Spinal cord (tissue), 10 donors: ENCODE measurements around the gene SEPTIN8. TPM values are rescaled to one million over a fixed set of nuclear protein-coding genes. Genes with fewer than 3 reads are reported as not detected.

Source experiments
- DNase-seq, 6 donors: peaks; one replicate each; pipeline versions ENCODE4 v3.0.0 to v3.0.0-alpha.2; 2013 to 2015; ENCODE audit warnings: low spot score in 6 of 6, low read depth in 4 of 6
- H3K27ac ChIP-seq: one replicate; pipeline ENCODE4 v1.5.1; 2013; ENCODE audit warnings: low read depth, low read length, control low read depth
- H3K27me3 ChIP-seq: one replicate; pipeline ENCODE4 v1.6.1; 2013; ENCODE audit warnings: low read length; ENCODE audit not compliant: control insufficient read depth, insufficient read depth
- H3K36me3 ChIP-seq: one replicate; pipeline ENCODE4 v1.6.1; 2013; ENCODE audit warnings: low read length; ENCODE audit not compliant: control insufficient read depth, insufficient read depth
- H3K4me1 ChIP-seq: one replicate; pipeline ENCODE4 v1.6.1; 2013; ENCODE audit warnings: low read length; ENCODE audit not compliant: control insufficient read depth, insufficient read depth
- H3K4me3 ChIP-seq: one replicate; pipeline ENCODE4 v1.5.1; 2013; ENCODE audit warnings: low read depth, low read length, control low read depth
- H3K9me3 ChIP-seq: one replicate; pipeline ENCODE4 v1.6.1; 2013; ENCODE audit warnings: low read length; ENCODE audit not compliant: control insufficient read depth, insufficient read depth
- WGBS: methylation state at CpG from one replicate; pipeline ENCODE4 v1.1.5; 2013; ENCODE audit warnings: missing lambda C conversion rate; ENCODE audit not compliant: insufficient coverage; 5-methylcytosine and 5-hydroxymethylcytosine counted together
- polyA plus RNA-seq, 2 donors: library from polyadenylated mRNA; unstranded; fragments of 120-200 nt; gene quantifications; one replicate each; pipeline ENCODE4 v1.2.1, GENCODE V29; 2013; ENCODE audit not compliant: insufficient read length in 2 of 2
- total RNA-seq, 2 donors: library from RNA; depleted of rRNA in 1 of 2; stranded (reverse); fragments of 120-200 nt in 1 of 2; fragments of >200 nt in 1 of 2; gene quantifications; one replicate each; pipeline versions ENCODE4 v1.2.3 to v1.2.4, GENCODE V29; 2013 to 2014
- donor health status: healthy.

SEPTIN8 gene
- total and polyA plus RNA-seq, 4 donors, result 67.9 to 149 (median 107) TPM

DNA sequence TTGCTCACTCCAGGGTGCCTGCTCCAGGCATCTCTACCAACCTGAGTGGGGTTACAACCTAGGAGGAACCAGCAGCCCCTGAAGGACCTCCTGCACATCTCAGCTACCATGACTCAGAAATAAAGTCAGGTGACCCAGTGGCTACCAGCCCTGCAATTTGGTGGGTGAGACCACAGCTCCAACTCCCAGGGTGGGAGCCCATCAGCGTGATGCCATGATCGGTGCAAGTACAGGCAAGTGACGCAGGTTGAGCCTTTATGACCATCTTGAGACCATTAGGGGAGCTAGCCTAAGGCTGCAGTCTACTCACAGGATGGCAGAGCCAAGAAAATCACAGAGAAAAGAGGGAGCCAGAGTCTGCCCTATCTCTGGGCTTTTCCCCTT is 8.6 kb downstream of the SEPTIN8 start:
- Histone ChIP-seq H3K27ac (peak overlapping the region; percentile 75), H3K9me3 (no peaks in the 10 kb centered on the region), H3K4me1 (peaks cover 65% of the 10 kb centered on the region), H3K36me3 (peaks cover 41% of the 10 kb centered on the region), H3K4me3 (no peak overlapping the region), H3K27me3 (no peaks in the 10 kb centered on the region)
- 83% methylated on average over 3 of the region's 3 CpGs for WGBS
- no peak for DNase-seq

DNA sequence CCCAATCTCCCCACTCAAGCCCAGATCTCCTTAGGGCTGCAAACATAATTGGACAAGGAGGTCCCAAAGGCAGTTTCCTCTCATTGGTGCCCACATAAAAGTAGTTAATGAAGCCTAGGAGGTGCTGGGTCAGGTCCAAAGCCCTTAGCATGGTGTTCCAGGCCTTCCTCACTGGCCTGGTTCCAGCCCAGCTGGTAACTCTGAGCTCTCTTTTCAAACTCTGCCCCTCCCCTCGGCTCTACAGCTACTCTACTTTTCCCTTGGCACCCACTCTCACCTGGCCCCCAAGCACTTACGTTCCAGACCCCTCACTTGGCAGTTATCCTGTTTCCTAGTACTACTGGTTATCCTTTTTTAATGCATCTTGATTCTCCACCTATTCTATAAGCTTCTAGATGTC is 9.9 kb downstream of the SEPTIN8 start:
- 18% methylated on average over 1 of the region's 2 CpGs for WGBS
- DNase-seq, result peak in 3 of 6 donors; percentile 66 to 86 (median 67)
- peaks cover 52% of the 10 kb centered on the region for H3K4me1 ChIP-seq

DNA sequence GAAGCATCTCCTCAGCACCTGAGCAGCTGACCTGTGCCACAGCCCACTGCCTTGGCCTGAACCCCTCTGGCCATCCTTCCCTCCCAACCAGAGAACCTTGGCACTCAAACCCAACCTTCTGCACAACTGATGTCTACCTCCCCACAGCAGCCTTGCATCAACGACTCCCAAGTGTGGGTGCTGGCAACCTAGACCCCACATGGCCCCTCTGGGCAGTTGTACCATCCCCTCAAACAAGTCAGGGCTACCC is 10.3 kb downstream of the SEPTIN8 start:
- Histone ChIP-seq H3K27ac (peak overlapping the region; percentile 75), H3K36me3 (peaks cover 50% of the 10 kb centered on the region), H3K4me1 (peaks cover 50% of the 10 kb centered on the region), H3K9me3 (no peaks in the 10 kb centered on the region), H3K27me3 (no peaks in the 10 kb centered on the region), H3K4me3 (no peak overlapping the region)
- no peak for DNase-seq
- 93% methylated on average over 1 of the region's 1 CpG for WGBS

More for the DNA sequence above, 9.9 kb downstream of the SEPTIN8 start:
- Histone ChIP-seq H3K27me3 (no peaks in the 10 kb centered on the region), H3K36me3 (peaks cover 46% of the 10 kb centered on the region), H3K27ac (peak overlapping the region; percentile 75), H3K9me3 (no peaks in the 10 kb centered on the region), H3K4me3 (no peak overlapping the region)

DNA sequence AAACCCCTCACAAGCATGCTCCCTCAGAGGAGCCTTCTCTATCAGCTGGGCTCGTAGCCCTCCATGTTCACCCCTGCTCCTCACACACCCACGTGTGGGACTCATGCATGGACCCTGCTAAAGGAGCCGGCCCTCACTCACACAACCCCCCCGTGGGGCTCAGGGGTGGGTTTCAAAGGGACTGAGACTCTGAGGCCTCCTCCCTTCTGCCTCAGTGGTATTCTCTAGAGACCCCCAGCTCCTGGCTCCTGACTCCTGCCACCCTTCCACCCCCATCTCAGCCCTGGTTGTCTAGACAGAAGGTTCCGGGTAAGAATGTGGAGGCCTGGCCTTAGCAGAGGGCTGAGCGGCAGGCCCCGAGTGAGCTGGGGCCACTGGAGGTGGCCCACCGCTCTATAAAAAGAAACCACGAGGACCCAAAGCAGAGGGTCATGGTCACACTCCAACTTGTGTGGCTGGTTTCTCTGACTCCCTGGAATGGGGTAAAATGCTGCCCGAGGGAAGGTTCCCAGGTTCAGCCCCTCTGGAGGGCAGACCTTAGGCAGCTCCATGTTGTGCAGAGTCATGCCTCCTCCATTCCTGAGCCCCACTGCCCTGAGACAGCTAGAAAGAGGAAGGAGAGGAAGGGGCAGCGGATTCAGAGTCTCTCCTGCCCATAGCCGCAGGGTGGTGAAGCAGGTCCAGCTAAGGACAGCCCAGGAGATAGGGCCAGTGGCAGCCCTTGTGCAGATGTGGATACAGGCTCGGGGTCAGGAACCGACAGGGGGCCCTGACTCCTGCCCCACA is 10.8 kb downstream of the SEPTIN8 start:
- WGBS, result 97% methylated on average over 9 of the region's 14 CpGs
- H3K27ac ChIP-seq, result peak overlapping the region; percentile 75
- H3K27me3 ChIP-seq, result no peaks in the 10 kb centered on the region
- peaks cover 55% of the 10 kb centered on the region for H3K36me3 ChIP-seq
- H3K9me3 ChIP-seq, result no peaks in the 10 kb centered on the region
- no peak for DNase-seq
- no peak overlapping the region for H3K4me3 ChIP-seq
- H3K4me1 ChIP-seq, result peaks cover 45% of the 10 kb centered on the region

DNA sequence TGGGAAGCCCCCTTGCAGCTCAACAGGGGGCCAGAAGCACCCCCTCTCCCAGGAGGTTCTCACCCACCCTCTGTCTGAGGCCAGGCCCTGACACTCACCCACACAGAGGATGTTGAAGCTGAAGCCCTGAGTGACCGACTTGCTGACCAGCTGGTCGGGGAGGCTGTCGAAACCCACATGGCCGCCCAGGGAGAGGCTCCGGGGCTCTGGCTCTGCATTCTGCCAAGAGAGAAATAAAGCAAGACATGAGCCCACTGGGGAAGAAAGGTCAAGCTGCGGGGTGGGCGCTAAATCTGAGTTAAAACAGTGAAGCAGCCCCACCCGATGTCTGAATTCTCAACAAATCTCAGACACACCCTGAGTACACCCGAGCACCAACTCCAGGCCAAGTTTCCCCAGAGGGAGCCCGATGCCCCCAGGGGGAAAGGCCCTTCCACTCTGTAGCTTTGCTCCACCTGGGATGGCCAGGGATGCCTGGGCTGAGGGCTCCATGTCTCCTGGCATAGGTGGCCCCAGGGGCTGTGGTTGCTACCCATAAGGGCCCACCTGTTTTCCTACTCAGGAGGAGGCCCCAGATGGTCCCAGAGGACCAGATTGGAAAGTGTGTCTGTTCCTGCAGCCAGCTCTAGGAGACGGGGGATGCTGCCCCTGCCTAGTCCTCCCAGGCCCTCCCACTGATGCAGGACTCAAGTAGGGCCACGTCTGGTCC is 11.6 kb downstream of the SEPTIN8 start:
- H3K4me3 ChIP-seq, result no peak overlapping the region
- DNase-seq, result no peak
- no peak overlapping the region for H3K27ac ChIP-seq
- WGBS, result 94% methylated on average over 10 of the region's 12 CpGs
- peaks cover 63% of the 10 kb centered on the region for H3K36me3 ChIP-seq
- no peaks in the 10 kb centered on the region for H3K9me3 ChIP-seq
- H3K4me1 ChIP-seq, result peaks cover 37% of the 10 kb centered on the region
- no peaks in the 10 kb centered on the region for H3K27me3 ChIP-seq

DNA sequence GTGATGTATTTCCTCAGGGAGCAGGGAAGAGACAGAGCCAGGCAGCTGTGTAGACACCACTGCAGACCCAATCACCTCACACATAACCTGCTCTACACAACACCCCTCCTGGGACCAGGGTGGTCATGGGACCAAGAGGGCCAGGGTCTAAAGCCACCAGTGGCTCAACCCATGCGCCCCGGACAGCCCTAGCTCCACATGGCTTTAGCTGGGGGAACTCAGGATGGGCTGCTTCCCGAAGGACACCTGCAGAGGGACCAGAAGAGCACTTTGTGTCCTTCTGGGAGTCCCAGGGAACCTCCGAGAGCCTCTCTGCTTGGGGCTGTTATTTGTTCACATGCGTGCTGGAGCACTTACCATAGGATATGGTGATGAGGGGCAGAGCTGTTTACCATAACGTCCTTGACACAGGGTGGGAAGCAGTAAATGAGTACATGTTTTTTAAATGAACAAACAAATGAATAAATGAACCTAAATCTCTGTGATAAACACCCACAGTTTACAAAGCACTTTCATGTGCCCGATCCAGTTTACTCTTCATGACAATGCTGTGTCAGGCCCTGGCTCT is 12.3 kb downstream of the SEPTIN8 start:
- H3K9me3 ChIP-seq, result no peaks in the 10 kb centered on the region
- no peak for DNase-seq
- peaks cover 70% of the 10 kb centered on the region for H3K36me3 ChIP-seq
- H3K4me3 ChIP-seq, result no peak overlapping the region
- H3K4me1 ChIP-seq, result peaks cover 35% of the 10 kb centered on the region
- no peak overlapping the region for H3K27ac ChIP-seq
- H3K27me3 ChIP-seq, result no peaks in the 10 kb centered on the region
- 88% methylated on average over 6 of the region's 7 CpGs for WGBS

DNA sequence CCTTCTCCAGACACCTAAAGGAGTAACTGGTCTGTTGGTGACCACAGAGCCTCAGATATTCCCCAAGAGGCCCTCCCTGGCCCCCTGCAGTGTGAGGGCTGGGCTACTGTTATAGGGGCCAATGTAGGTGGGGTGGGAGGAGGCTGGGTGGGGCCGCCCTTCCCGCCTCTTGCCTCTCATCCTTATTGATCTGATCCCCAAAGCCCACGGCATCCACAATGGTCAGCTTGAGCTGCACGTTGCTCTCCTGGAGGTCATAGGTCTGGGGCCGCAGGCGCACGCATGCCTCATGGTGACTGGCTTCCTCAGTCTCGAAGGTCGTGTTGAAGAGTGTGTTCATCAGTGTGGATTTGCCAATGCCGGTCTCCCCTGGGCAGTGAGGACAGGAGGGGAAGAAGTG is 13.0 kb downstream of the SEPTIN8 start:
- 91% methylated on average over 10 of the region's 10 CpGs for WGBS
- Histone ChIP-seq H3K4me3 (no peak overlapping the region), H3K4me1 (peaks cover 32% of the 10 kb centered on the region), H3K27ac (no peak overlapping the region), H3K27me3 (no peaks in the 10 kb centered on the region), H3K36me3 (peaks cover 77% of the 10 kb centered on the region), H3K9me3 (no peaks in the 10 kb centered on the region)
- no peak for DNase-seq

DNA sequence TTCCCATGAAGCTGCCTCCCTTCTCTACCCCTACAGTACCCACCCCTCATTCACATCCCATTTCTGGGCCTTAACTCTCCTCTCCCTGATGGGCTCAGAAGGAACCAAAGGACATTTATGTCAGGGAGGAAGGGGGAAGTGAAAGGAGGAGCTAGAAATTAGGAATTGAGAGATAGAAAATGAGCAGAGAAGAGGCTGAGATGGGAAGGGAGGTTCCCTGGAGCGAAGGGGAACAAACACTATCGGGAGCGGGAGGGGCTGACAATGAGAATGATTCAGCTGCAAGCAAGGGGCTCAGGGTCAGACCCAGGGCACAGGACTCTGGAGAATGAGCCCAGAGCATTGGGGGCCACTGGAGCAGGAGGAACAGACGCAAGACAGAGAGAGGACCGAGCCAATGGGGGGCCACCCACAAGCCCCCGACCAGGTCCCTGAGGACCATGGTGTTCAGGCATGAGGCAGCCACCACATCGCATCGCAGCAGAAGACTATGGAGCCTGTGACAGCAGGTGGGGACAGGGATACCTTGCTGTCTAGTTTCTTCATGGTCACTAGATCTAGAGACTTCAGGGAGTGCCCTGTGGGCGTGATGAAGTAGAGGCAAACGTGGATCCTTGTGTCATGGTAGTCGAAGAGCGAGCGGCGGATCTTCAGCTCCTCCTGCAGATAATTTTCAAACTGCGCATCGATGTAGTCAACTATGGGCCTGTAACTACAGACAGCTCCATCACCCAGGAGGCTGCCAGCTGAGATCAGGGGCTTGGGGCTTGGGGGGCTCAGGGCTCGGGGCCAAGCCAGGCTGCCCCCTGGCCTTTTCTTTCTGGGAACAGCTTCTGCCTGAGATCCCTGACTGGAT is 13.6 kb downstream of the SEPTIN8 start:
- H3K36me3 ChIP-seq, result peaks cover 83% of the 10 kb centered on the region
- no peaks in the 10 kb centered on the region for H3K27me3 ChIP-seq
- peaks cover 28% of the 10 kb centered on the region for H3K4me1 ChIP-seq
- DNase-seq, result no peak
- no peak overlapping the region for H3K4me3 ChIP-seq
- WGBS, result 94% methylated on average over 17 of the region's 17 CpGs
- no peak overlapping the region for H3K27ac ChIP-seq
- H3K9me3 ChIP-seq, result no peaks in the 10 kb centered on the region

DNA sequence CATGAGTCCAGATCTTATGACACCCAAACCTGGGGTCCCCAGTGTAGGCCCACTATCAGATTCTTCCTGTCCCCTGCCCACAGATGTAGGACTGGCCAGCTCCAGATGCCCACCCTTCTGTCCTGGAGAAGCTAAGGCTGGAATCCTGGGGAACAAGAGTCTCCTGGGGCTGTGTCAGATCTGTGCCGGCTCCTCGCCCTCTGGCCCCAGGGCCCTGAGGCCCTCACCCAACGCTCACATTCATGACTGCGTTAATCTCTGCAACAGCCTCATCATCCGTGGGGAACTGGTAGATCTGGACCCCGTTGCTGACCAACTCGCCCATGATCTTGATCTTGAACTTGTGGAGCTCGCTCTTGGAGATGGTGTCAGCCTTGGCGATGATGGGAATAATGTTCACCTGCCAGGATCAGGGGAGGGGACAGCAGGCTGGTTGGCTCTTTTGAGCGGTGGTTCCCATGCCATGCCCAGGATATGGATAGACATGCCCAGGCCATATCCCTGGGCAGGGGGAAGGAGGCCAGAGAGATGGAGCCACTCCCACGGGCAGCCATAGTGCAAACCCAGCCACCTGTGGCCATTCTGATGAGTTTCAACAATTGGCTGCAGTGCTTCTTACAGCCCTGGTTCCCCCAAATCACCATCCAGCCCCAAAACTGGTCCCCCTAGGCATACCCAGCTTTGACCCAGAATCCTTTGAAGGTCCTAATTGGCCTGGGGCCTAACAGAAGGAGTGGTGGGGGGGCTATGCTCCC is 14.6 kb downstream of the SEPTIN8 start:
- no peak for DNase-seq
- 100% methylated on average over 10 of the region's 11 CpGs for WGBS
- H3K36me3 ChIP-seq, result peaks cover 86% of the 10 kb centered on the region
- H3K27ac ChIP-seq, result no peak overlapping the region
- H3K9me3 ChIP-seq, result no peaks in the 10 kb centered on the region
- H3K4me3 ChIP-seq, result no peak overlapping the region
- no peaks in the 10 kb centered on the region for H3K27me3 ChIP-seq
- peaks cover 19% of the 10 kb centered on the region for H3K4me1 ChIP-seq
